22Rv1 (cell line): Measurements from ENCODE around the gene RAB20.

ENCODE experiments used
- CTCF ChIP-seq: fragments of 450-650 bp; IDR thresholded peaks from 2 replicates; pipeline ENCODE4 v1.5.1; 2017; ENCODE audit warnings: mild to moderate bottlenecking
- ZFX ChIP-seq: fragments of 450-650 bp; IDR thresholded peaks from 2 replicates; pipeline ENCODE4 v1.6.1; 2017; ENCODE audit warnings: antibody characterized with exemption, borderline replicate concordance

- TF ChIP-seq CTCF (no peak), ZFX (no peak)
Measured at GRCh38 chr13:110491869-110492678, 69.4 kb downstream of the RAB20 start.
